GM12878 (cell line): ENCODE results near the gene COL5A1. TPM values are rescaled to one million over a fixed set of nuclear protein-coding genes. Genes with fewer than 3 reads are reported as not detected.

Experiments
- ATAC-seq: fragments of 200-7000 bp; cut with Tn5 transposase; 3 replicates; pipeline ENCODE4 v1.9.1; 2020; ENCODE audit warnings: mild to moderate bottlenecking, moderate library complexity
- BruUV-seq: library from RNA; stranded (reverse); fragments of 400-500 nt; replicated peaks from 2 replicates; lab custom pipeline; 2021; lab: Mats Ljungman, UMichigan
- CTCF ChIA-PET: fragments of 300-600 bp; sonication (Branson Sonifier 250); formaldehyde crosslinking; extraction: SDS; loops from one replicate; lab custom pipeline; 2021; ENCODE audit warnings: inconsistent platforms; lab: Yijun Ruan, JAX
- POLR2A ChIA-PET: fragments of 350-600 bp; formaldehyde crosslinking; extraction: SDS; loops from one replicate; lab custom pipeline; 2021; ENCODE audit warnings: inconsistent platforms; lab: Charles Lee
- RAD21 ChIA-PET: fragments of 300-600 bp; sonication (Branson Sonifier 250); formaldehyde crosslinking; loops from one replicate; lab custom pipeline; 2023; ENCODE audit warnings: antibody characterized with exemption; ENCODE audit not compliant: unreplicated experiment; lab: Charles Lee
- SMC1A ChIA-PET: fragments of 300-600 bp; sonication (Branson Sonifier 250); formaldehyde crosslinking; loops from one replicate; lab custom pipeline; 2023; ENCODE audit not compliant: unreplicated experiment, uncharacterized antibody; lab: Charles Lee
- DNase-seq: peaks from one replicate; pipeline ENCODE4 v3.0.0-alpha.2; 2011; ENCODE audit warnings: low read depth, low spot score
- FAIRE-seq: peaks from 3 replicates; lab custom pipeline; 2011; peaks lifted over from hg19 to GRCh38; lab: Jason Lieb, UNC
- H2AFZ ChIP-seq: 2 replicates; pipeline ENCODE4 v1.6.0; 2011; ENCODE audit warnings: low read depth, low read length, control low read depth; ENCODE audit not compliant: control insufficient read depth
- H3K27ac ChIP-seq: 2 replicates; pipeline ENCODE4 v1.5.1; 2011; ENCODE audit warnings: control low read depth; ENCODE audit not compliant: control insufficient read depth, insufficient read depth
- H3K27me3 ChIP-seq, 2 experiments: replicated peaks in 1 of 2; 2 replicates each; pipeline versions ENCODE4 v1.6.0 to v1.6.1; 2011; ENCODE audit warnings: low read length in 1 of 2; ENCODE audit not compliant: control insufficient read depth in 2 of 2, insufficient read depth in 2 of 2
- H3K36me3 ChIP-seq, 2 experiments: 2 replicates each; pipeline ENCODE4 v1.5.1; 2011; ENCODE audit warnings: low read length in 1 of 2; ENCODE audit not compliant: control insufficient read depth in 2 of 2, insufficient read depth in 2 of 2
- H3K4me1 ChIP-seq: 2 replicates; pipeline ENCODE4 v1.6.1; 2011; ENCODE audit warnings: mild to moderate bottlenecking, low read length, moderate library complexity, mixed read lengths; ENCODE audit not compliant: control insufficient read depth, insufficient read depth
- H3K4me2 ChIP-seq: 2 replicates; pipeline ENCODE4 v1.6.0; 2011; ENCODE audit warnings: control low read depth; ENCODE audit not compliant: control insufficient read depth, insufficient read depth
- H3K4me3 ChIP-seq: fragments of 200-600 bp; sonication (generic); 2 replicates; pipeline ENCODE4 v1.5.1; 2016
- H3K79me2 ChIP-seq: 2 replicates; pipeline ENCODE4 v1.6.0; 2011; ENCODE audit warnings: low read length; ENCODE audit not compliant: control insufficient read depth, insufficient read depth
- H3K9ac ChIP-seq: 2 replicates; pipeline ENCODE4 v1.8.0; 2011; ENCODE audit warnings: low read length, control low read depth, mixed read lengths; ENCODE audit not compliant: control insufficient read depth, insufficient read depth
- H3K9me3 ChIP-seq: replicated peaks from 3 replicates; pipeline ENCODE4 v1.5.1; 2011; ENCODE audit warnings: mild to moderate bottlenecking, low read length; ENCODE audit not compliant: control insufficient read depth, insufficient read depth
- H4K20me1 ChIP-seq: 2 replicates; pipeline ENCODE4 v1.6.0; 2011; ENCODE audit not compliant: control insufficient read depth, insufficient read depth
- BHLHE40 ChIP-seq, 2 experiments: fragments of 450-650 bp in 1 of 2; IDR thresholded peaks; 2 replicates each; pipeline ENCODE4 v1.6.1; 2011 to 2017; ENCODE audit warnings: low read depth in 2 of 2, borderline replicate concordance in 1 of 2, improper control_type of control experiment in 1 of 2, low read length in 1 of 2, mild to moderate bottlenecking in 1 of 2
- BMI1 ChIP-seq: fragments of 450-650 bp; IDR thresholded peaks from 2 replicates; pipeline ENCODE4 v1.6.1; 2016; ENCODE audit warnings: mild to moderate bottlenecking, moderate library complexity, borderline replicate concordance
- CBFB ChIP-seq: IDR thresholded peaks from 2 replicates; pipeline ENCODE4 v1.6.1; 2016; ENCODE audit warnings: antibody characterized with exemption, low read depth
- CHD2 ChIP-seq: IDR thresholded peaks from 2 replicates; pipeline ENCODE4 v1.6.1; 2011; ENCODE audit warnings: low read depth, low read length, improper control_type of control experiment, borderline replicate concordance
- DPF2 ChIP-seq: fragments of 450-650 bp; IDR thresholded peaks from 2 replicates; pipeline ENCODE4 v1.6.1; 2017; ENCODE audit warnings: mild to moderate bottlenecking
- GABPA ChIP-seq: IDR thresholded peaks from 2 replicates; pipeline ENCODE4 v1.6.1; 2014; ENCODE audit warnings: antibody characterized with exemption, low read depth, mild to moderate bottlenecking, inconsistent platforms
- MEF2B ChIP-seq: fragments of 450-650 bp; IDR thresholded peaks from 2 replicates; pipeline ENCODE4 v1.6.1; 2018; ENCODE audit warnings: mild to moderate bottlenecking, moderate library complexity; ENCODE audit not compliant: partially characterized antibody, poor library complexity, severe bottlenecking
- MYC ChIP-seq: IDR thresholded peaks from 2 replicates; pipeline ENCODE4 v1.6.1; 2011; ENCODE audit warnings: mild to moderate bottlenecking, low read length, moderate library complexity, inconsistent platforms; ENCODE audit not compliant: insufficient read depth, insufficient replicate concordance, insufficient read length, severe bottlenecking
- PAX8 ChIP-seq: fragments of 450-650 bp; IDR thresholded peaks from 2 replicates; pipeline ENCODE4 v1.6.1; 2017; ENCODE audit warnings: mild to moderate bottlenecking, moderate library complexity
- POLR2A ChIP-seq: IDR thresholded peaks from 2 replicates; pipeline ENCODE4 v1.6.1; 2011; ENCODE audit warnings: low read depth, mild to moderate bottlenecking, low read length
- RUNX3 ChIP-seq: IDR thresholded peaks from 2 replicates; pipeline ENCODE4 v1.6.1; 2012; ENCODE audit warnings: low read length, inconsistent platforms
- SMAD1 ChIP-seq: fragments of 450-650 bp; IDR thresholded peaks from 2 replicates; pipeline ENCODE4 v1.6.1; 2018; ENCODE audit warnings: mild to moderate bottlenecking, low read depth; ENCODE audit not compliant: partially characterized antibody
- SMC3 ChIP-seq: IDR thresholded peaks from 2 replicates; pipeline ENCODE4 v1.6.1; 2011; ENCODE audit warnings: low read length, improper control_type of control experiment, borderline replicate concordance
- SREBF2 ChIP-seq: IDR thresholded peaks from 2 replicates; pipeline ENCODE4 v1.6.1; 2012; ENCODE audit warnings: mild to moderate bottlenecking, low read length
- TCF12 ChIP-seq: IDR thresholded peaks from 2 replicates; pipeline ENCODE4 v1.6.1; 2011; ENCODE audit warnings: low read depth, mild to moderate bottlenecking, low read length
- TCF3 ChIP-seq: IDR thresholded peaks from 2 replicates; pipeline ENCODE4 v1.6.1; 2012; ENCODE audit warnings: low read depth, mild to moderate bottlenecking, low read length, borderline replicate concordance; ENCODE audit not compliant: insufficient read depth
- YBX1 ChIP-seq: fragments of 450-650 bp; IDR thresholded peaks from 2 replicates; pipeline ENCODE4 v1.6.1; 2016; ENCODE audit warnings: antibody characterized with exemption
- ZNF592 ChIP-seq: fragments of 450-650 bp; IDR thresholded peaks from 2 replicates; pipeline ENCODE4 v1.6.1; 2017; ENCODE audit warnings: mild to moderate bottlenecking, moderate library complexity
- WGBS: methylation state at CpG from one replicate; pipeline ENCODE4 v1.1.6; 2016; ENCODE audit warnings: low lambda C conversion rate; ENCODE audit not compliant: insufficient replicate concordance, insufficient coverage; ENCODE audit errors: missing lambda C conversion rate; 5-methylcytosine and 5-hydroxymethylcytosine counted together
- in situ Hi-C: fragments of 300-500 bp; cut with MboI; formaldehyde crosslinking; loops from 9 replicates; pipeline ENCODE4 v1.14.3; 2018; ENCODE audit warnings: mixed read lengths
- intact Hi-C: fragments of 100-400 bp; cut with micrococcal nuclease; formaldehyde crosslinking; loops from one replicate; pipeline ENCODE4 v1.14.2; 2022; ENCODE audit not compliant: unreplicated experiment
- polyA plus RNA-seq, 11 experiments: library from polyadenylated mRNA; depleted of rRNA in 4 of 11; unstranded in 6 of 11; stranded (reverse) in 5 of 11; fragments of >200 nt; fragmentation: Nextera tagmentation in 4 of 11; fragmentation: Illumina TruSeq in 1 of 11; extraction: Ambion mirVana in 4 of 11; extraction: Trizol in 1 of 11; gene quantifications; 1 replicate in 1 of 11; 2 replicates in 10 of 11; pipeline versions ENCODE4 v1.2.1 to v1.2.3, GENCODE V29; 2011 to 2016; ENCODE audit warnings: inconsistent platforms in 2 of 11, missing spikeins in 2 of 11, low read depth in 1 of 11
- total RNA-seq, 4 experiments: library from RNA; depleted of rRNA in 3 of 4; stranded (reverse); fragments of >200 nt in 3 of 4; fragmentation: Illumina TruSeq in 1 of 4; extraction: Trizol in 1 of 4; gene quantifications; 2 replicates each; pipeline versions ENCODE4 v1.2.1 to v1.2.3, GENCODE V29; 2013 to 2021
- TF ChIP-seq, protein P1 (sequence below): fragments of 450-650 bp; IDR thresholded peaks from 2 replicates; pipeline ENCODE4 v1.6.1; 2017; ENCODE audit warnings: low read depth, mild to moderate bottlenecking, moderate library complexity

The COL5A1 gene
- total and polyA plus RNA-seq, 10 of the 15 experiments (the other 5 are each of a cell fraction or from before 2014, with no cell fraction given), result under 0.01 to 0.15 (median 0.13) TPM; not detected in 4

DNA sequence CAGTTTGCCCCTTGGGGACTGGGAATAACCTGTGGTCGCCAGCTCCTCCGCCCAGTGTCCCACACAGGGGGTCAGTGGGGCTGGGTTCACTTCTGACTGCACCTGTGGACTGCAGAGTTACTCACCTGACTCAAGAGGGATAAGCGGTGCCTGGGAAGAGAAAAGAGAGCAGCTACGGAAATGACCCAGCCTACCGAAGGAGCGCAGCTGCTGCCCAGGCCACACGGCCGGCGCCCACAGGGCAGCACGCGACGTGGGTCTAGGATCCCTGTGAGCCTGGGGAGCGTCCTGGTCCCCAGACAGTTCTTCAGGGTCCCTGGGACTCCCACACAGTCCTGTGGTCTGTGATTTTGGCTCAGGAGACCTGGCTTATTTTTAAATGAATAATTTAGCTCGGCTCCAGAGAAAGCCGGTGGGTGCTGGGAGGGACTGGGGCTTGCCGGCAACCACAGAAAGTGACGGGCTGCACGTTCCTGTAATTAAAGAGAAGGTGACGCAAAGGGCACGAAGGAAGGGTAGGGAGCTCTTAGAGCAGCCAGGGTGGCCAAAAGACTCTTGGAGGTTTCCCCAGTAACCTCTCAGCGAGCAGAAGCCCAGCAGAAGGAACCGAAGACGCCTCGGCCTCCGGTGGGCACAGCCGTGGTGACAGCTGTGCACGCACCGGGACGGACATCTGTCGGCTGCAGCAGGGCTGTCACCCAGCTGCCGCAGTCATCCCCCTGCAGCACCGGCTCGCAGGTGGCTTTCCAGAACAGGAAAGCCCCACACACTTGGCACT, 141.5 kb downstream of the COL5A1 start:
- Histone ChIP-seq H3K9me3 (no peaks in the 10 kb centered on the region), H3K9ac (no peak overlapping the region), H3K4me2 (no peak overlapping the region), H3K4me1 (peaks cover 6% of the 10 kb centered on the region; the same call in 1 of the 2 replicates), H2AFZ (no peak overlapping the region), H3K27me3 (no peaks in the 10 kb centered on the region; a peak in 2 of 4 replicates), H3K79me2 (no peaks in the 10 kb centered on the region), H3K4me3 (no peak overlapping the region), H4K20me1 (no peaks in the 10 kb centered on the region), H3K27ac (no peak overlapping the region), H3K36me3 (no peaks in the 10 kb centered on the region)
- BruUV-seq, result no TSS peak
- RAD21 ChIA-PET, result interaction anchor here (1.4 to 1.7 kb wide), 3 partner anchors 15 to 148 kb away, joined by 4 to 7 read pairs (median 5); no protein-coding TSS in a partner anchor
- WGBS, result 27% methylated on average over 33 of the region's 33 CpGs
- in situ Hi-C loops (no loop called here), intact Hi-C loops (no loop called here)
- ATAC-seq, result no peak
- CTCF ChIA-PET, result interaction anchor here (0.8 to 3.0 kb wide), 10 partner anchors 8 to 507 kb away, joined by 3 to 18 read pairs (median 3); no protein-coding TSS in a partner anchor
- POLR2A ChIA-PET, result interaction anchor here (0.7 kb wide), 1 partner anchor 10 kb away, joined by 3 read pairs; no protein-coding TSS in a partner anchor
- no peak for FAIRE-seq
- DNase-seq, result peak; percentile 32
- SMC1A ChIA-PET, result interaction anchor here (0.8 to 2.8 kb wide), 6 partner anchors 12 to 200 kb away, joined by 3 to 8 read pairs (median 4); no protein-coding TSS in a partner anchor
- TF ChIP-seq SMC3 (no peak), SMAD1 (no peak), TCF3 (peak; percentile 87), MEF2B (no peak), CBFB (no peak), YBX1 (no peak), ZNF592 (no peak), DPF2 (0 out of 2 replicates have a peak, but pooled peaks have one; percentile 25), POLR2A (no peak), BMI1 (no peak), RUNX3 (no peak), PAX8 (no peak), TCF12 (peak; percentile 92), SREBF2 (no peak), GABPA (no peak), CHD2 (no peak), MYC (no peak), BHLHE40 (IDR thresholded peaks at IDR 0.05; ENCODE audit: borderline replicate concordance in 1 of 2, low read depth in 2 of 2, low read length in 1 of 2) (peak; percentile 60 to 90; a peak in 3 of 4 replicates)
- TF ChIP-seq, protein P1, sequence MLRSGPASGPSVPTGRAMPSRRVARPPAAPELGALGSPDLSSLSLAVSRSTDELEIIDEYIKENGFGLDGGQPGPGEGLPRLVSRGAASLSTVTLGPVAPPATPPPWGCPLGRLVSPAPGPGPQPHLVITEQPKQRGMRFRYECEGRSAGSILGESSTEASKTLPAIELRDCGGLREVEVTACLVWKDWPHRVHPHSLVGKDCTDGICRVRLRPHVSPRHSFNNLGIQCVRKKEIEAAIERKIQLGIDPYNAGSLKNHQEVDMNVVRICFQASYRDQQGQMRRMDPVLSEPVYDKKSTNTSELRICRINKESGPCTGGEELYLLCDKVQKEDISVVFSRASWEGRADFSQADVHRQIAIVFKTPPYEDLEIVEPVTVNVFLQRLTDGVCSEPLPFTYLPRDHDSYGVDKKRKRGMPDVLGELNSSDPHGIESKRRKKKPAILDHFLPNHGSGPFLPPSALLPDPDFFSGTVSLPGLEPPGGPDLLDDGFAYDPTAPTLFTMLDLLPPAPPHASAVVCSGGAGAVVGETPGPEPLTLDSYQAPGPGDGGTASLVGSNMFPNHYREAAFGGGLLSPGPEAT, result no peak
